ENCODE results near the gene CYP21A2.
"Not testable (repeated sequence)": the region's sequence is repeated elsewhere in the genome, so short reads cannot be mapped to it uniquely, and the experiment has no call there.

GRCh38 chr6:32004393-32004792, 33.8 kb upstream of the CYP21A2 start:
- TF ChIP-seq CTCF (IDR thresholded peaks at IDR 0.05; ENCODE audit: low read depth, low read length); EZH2phosphoT487 (IDR thresholded peaks at IDR 0.05; ENCODE audit: low read depth): not testable (repeated sequence)

Data from OCI-LY3 (cell line).